ENCODE results near the gene THEM5.

- no peak for TF ChIP-seq CTCF (IDR thresholded peaks at IDR 0.05)
- no peak for TF ChIP-seq EP300 (IDR thresholded peaks at IDR 0.05)
Measured at GRCh38 chr1:151892190-151892589, 38.7 kb upstream of the THEM5 start.

All from ovary (tissue), 3 donors.